Brain microvascular endothelial cell (primary cell): ENCODE data around the gene INPP5D.
"Not testable (repeated sequence)": the region's sequence is repeated elsewhere in the genome, so short reads cannot be mapped to it uniquely, and the experiment has no call there.

ENCODE experiments used
- DNase-seq: peaks from one replicate; pipeline ENCODE4 v3.0.0-alpha.2; 2020
- H3K27ac ChIP-seq: fragments of 250-450 bp; sonication (Bioruptor Pico); 2 replicates; pipeline ENCODE4 v1.5.1; 2020; ENCODE audit warnings: mild to moderate bottlenecking, moderate library complexity
- H3K27me3 ChIP-seq: fragments of 250-450 bp; sonication (Bioruptor Pico); replicated peaks from 2 replicates; pipeline ENCODE4 v1.5.1; 2020; ENCODE audit warnings: mild to moderate bottlenecking
- H3K36me3 ChIP-seq: fragments of 250-450 bp; sonication (Bioruptor Pico); replicated peaks from 2 replicates; pipeline ENCODE4 v1.5.1; 2020; ENCODE audit warnings: mild to moderate bottlenecking
- H3K4me3 ChIP-seq: 2 replicates; pipeline ENCODE4 v1.5.1; 2011; ENCODE audit warnings: low read depth, mild to moderate bottlenecking, control low read depth, low read length, moderate library complexity
- CTCF ChIP-seq: IDR thresholded peaks from 2 replicates; pipeline ENCODE4 v1.5.1; 2011; ENCODE audit warnings: low read depth, mild to moderate bottlenecking, moderate library complexity, low read length, control low read depth, inconsistent platforms; ENCODE audit errors: missing control alignments
- in situ Hi-C: cut with HindIII; loops from 2 replicates; pipeline ENCODE4 v1.10.0; 2017; ENCODE audit warnings: low sequenced_read_pairs, low pct_ligation_motif_present

INPP5D gene

GRCh38 chr2:233047206-233047605, 12.9 kb upstream of the INPP5D start:
- in situ Hi-C loops = no loop called here
- no peak overlapping the region for H3K27ac ChIP-seq

GRCh38 chr2:233047667-233048066, 12.5 kb upstream of the INPP5D start:
- no peak for DNase-seq
- in situ Hi-C loops = no loop called here
- Histone ChIP-seq H3K27ac (no peak overlapping the region), H3K4me3 (no peak overlapping the region), H3K27me3 (no peaks in the 10 kb centered on the region), H3K36me3 (no peaks in the 10 kb centered on the region)
- no peak for TF ChIP-seq CTCF

More at GRCh38 chr2:233047206-233047605, 12.9 kb upstream of the INPP5D start:
- DNase-seq = no peak
- H3K27me3 ChIP-seq = no peaks in the 10 kb centered on the region
- TF ChIP-seq CTCF = no peak
- no peak overlapping the region for H3K4me3 ChIP-seq
- no peaks in the 10 kb centered on the region for H3K36me3 ChIP-seq

- no peak for DNase-seq
- H3K4me3 ChIP-seq = no peak overlapping the region
- H3K27ac ChIP-seq = no peak overlapping the region
- no peaks in the 10 kb centered on the region for H3K36me3 ChIP-seq
- H3K27me3 ChIP-seq = no peaks in the 10 kb centered on the region
- TF ChIP-seq CTCF = no peak
- in situ Hi-C loops = no loop called here
Observed at GRCh38 chr2:233048569-233049193, 11.5 kb upstream of the INPP5D start.

- H3K27ac ChIP-seq = no peak overlapping the region
- no peak for DNase-seq
Observed at GRCh38 chr2:233049194-233049761, 10.9 kb upstream of the INPP5D start.

GRCh38 chr2:233051241-233052149, 8.6 kb upstream of the INPP5D start:
- H3K27ac ChIP-seq = no peak overlapping the region
- DNase-seq = peak; percentile 24
- no peak for TF ChIP-seq CTCF
- in situ Hi-C loops = no loop called here
- H3K4me3 ChIP-seq = no peak overlapping the region
- peaks cover 3% of the 10 kb centered on the region for H3K27me3 ChIP-seq
- no peaks in the 10 kb centered on the region for H3K36me3 ChIP-seq

More at GRCh38 chr2:233049194-233049761, 10.9 kb upstream of the INPP5D start:
- no peak overlapping the region for H3K4me3 ChIP-seq
- no peaks in the 10 kb centered on the region for H3K36me3 ChIP-seq
- TF ChIP-seq CTCF = no peak
- in situ Hi-C loops = no loop called here
- peaks cover 2% of the 10 kb centered on the region for H3K27me3 ChIP-seq

GRCh38 chr2:233052517-233052916, 7.6 kb upstream of the INPP5D start:
- in situ Hi-C loops, H3K27ac ChIP-seq, H3K4me3 ChIP-seq, H3K36me3 ChIP-seq, DNase-seq, H3K27me3 ChIP-seq: not testable (repeated sequence)
